ENCODE measurements around the gene VPS4A. TPM values are rescaled to one million over a fixed set of nuclear protein-coding genes. Genes with fewer than 3 reads are reported as not detected.
"Not testable (repeated sequence)": the region's sequence is repeated elsewhere in the genome, so short reads cannot be mapped to it uniquely, and the experiment has no call there.

The VPS4A gene
- total RNA-seq, 1 donor from 2014 or later = 24.5 TPM

DNA sequence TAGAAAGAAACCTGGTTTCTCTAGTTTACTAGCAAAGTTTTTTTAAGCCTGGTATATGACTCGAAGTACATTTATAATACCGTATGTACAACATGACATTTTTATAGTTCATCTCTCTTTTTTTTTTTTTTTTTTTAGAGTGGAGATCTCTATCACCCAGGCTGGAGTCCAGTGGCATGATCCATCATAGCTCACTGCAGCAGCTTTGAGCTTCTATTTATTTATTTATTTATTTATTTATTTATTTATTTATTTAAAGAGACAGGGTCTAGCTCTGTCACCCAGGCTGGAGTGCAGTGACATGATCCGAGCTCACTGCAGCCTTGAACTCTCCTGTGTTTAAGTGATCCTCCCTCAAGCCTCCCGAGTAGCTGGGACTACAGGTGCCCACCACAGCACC lies 25.9 kb upstream of the VPS4A start:
- intact Hi-C loops (cut with DNase I) = loop anchor here (5.0 kb wide), 1 partner anchor 133 kb away; no protein-coding TSS in a partner anchor
- ATAC-seq = no peak
- peaks cover 14% of the 10 kb centered on the region for H3K4me1 ChIP-seq
- H3K36me3 ChIP-seq = peaks cover 25% of the 10 kb centered on the region
- no peak overlapping the region for H3K27ac ChIP-seq
- TF ChIP-seq, protein P1, sequence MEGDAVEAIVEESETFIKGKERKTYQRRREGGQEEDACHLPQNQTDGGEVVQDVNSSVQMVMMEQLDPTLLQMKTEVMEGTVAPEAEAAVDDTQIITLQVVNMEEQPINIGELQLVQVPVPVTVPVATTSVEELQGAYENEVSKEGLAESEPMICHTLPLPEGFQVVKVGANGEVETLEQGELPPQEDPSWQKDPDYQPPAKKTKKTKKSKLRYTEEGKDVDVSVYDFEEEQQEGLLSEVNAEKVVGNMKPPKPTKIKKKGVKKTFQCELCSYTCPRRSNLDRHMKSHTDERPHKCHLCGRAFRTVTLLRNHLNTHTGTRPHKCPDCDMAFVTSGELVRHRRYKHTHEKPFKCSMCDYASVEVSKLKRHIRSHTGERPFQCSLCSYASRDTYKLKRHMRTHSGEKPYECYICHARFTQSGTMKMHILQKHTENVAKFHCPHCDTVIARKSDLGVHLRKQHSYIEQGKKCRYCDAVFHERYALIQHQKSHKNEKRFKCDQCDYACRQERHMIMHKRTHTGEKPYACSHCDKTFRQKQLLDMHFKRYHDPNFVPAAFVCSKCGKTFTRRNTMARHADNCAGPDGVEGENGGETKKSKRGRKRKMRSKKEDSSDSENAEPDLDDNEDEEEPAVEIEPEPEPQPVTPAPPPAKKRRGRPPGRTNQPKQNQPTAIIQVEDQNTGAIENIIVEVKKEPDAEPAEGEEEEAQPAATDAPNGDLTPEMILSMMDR (IDR thresholded peaks at IDR 0.05) = no peak
- no peaks in the 10 kb centered on the region for H3K27me3 ChIP-seq (ENCODE audit: low read depth)
- no peak overlapping the region for H3K4me3 ChIP-seq
- no peaks in the 10 kb centered on the region for H3K9me3 ChIP-seq
- no peak for DNase-seq

DNA sequence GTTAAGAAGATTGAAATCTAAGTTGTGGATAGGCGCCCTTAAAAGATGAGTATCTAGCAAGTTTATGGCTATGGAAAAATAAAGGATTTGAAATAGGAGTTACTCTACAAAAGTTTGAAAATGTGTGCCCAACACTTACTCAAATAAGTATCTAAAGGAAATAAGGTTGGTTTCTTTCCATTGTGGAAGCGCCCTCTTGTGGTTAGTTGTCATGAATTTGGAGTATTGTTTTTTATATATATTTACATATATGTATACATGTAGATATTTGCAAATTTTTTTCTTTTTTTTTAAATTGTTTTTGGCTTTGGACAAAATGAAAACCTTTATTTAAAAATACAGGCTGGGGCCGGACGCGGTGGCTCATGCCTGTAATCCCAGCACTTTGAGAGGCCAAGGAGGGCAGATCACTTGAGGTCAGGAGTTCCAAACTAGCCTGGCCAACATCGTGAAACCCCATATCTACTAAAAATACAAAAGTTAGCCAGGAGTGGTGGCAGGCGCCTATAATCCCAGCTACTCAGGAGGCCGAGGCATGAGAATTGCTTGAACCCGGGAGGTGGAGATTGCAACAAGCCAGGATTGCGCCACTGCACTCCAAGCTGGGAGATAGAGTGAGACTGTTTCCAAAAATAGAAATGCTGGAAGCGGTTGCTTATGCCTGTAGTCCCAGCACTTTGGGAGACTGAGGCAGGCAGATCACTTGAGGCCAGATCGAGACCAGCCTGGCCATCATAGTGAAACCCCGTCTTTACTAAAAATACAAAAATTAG lies 24.0 kb upstream of the VPS4A start:
- Histone ChIP-seq H3K27ac (peak overlapping the region; percentile 61), H3K4me1 (peaks cover 14% of the 10 kb centered on the region), H3K36me3 (peaks cover 30% of the 10 kb centered on the region), H3K9me3 (no peaks in the 10 kb centered on the region), H3K27me3 (ENCODE audit: low read depth) (no peaks in the 10 kb centered on the region), H3K4me3 (no peak overlapping the region)
- DNase-seq = peak; percentile 76
- peak; percentile 63 to 75 for ATAC-seq
- TF ChIP-seq, protein P1 (IDR thresholded peaks at IDR 0.05) = peak; percentile 59
- intact Hi-C loops (cut with DNase I) = loop anchor here (5.0 kb wide), 1 partner anchor 135 kb away; no protein-coding TSS in a partner anchor

DNA sequence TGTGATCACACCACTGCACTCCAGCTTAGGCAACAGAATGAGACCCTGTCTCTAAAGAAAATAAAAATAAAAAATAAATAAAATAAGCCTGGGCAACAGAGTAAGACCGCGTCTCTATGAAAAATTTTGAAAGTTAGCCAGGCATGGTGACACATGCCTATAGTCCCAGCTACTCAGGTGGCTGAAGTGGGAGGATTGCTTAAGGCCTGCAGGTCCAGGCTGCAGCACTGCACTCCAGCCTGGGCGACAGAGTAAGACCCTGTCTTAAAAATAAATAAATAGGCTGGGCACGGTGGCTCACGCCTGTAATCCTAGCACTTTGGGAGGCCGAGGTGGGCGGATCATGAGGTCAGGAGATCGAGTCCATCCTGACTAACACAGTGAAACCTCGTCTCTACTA lies 19.5 kb upstream of the VPS4A start:
- H3K4me3 ChIP-seq; H3K27me3 ChIP-seq (ENCODE audit: low read depth); DNase-seq; H3K9me3 ChIP-seq; H3K36me3 ChIP-seq; intact Hi-C loops (cut with DNase I); H3K27ac ChIP-seq: not testable (repeated sequence)
- H3K4me1 ChIP-seq = peaks cover 10% of the 10 kb centered on the region
- ATAC-seq = peak; percentile 74 to 83

DNA sequence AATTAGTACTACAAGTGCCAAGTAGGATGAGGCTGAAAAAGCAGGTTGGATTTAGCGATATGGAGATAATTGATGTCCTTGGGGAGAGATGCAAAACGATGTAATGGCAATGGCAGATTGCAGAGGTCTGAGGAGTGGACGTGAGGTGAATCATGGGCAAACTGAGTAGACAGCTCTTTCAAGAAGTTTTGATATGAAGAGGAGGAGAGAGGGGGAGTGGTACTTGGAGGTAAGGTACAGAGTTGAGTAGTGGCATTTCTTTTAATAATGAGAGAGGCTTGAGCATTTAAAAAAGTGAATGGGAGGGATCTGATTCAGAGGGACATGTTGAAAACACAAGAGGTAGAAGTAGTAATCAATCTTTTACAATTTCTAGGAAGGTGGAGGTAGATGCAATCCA lies 17.7 kb upstream of the VPS4A start:
- intact Hi-C loops (cut with DNase I) = no loop called here
- H3K27ac ChIP-seq = no peak overlapping the region
- no peak overlapping the region for H3K4me3 ChIP-seq
- TF ChIP-seq, protein P1 (IDR thresholded peaks at IDR 0.05) = no peak
- H3K27me3 ChIP-seq (ENCODE audit: low read depth) = no peaks in the 10 kb centered on the region
- H3K36me3 ChIP-seq = peaks cover 4% of the 10 kb centered on the region
- no peaks in the 10 kb centered on the region for H3K9me3 ChIP-seq
- H3K4me1 ChIP-seq = peaks cover 4% of the 10 kb centered on the region
- no peak for ATAC-seq
- no peak for DNase-seq

DNA sequence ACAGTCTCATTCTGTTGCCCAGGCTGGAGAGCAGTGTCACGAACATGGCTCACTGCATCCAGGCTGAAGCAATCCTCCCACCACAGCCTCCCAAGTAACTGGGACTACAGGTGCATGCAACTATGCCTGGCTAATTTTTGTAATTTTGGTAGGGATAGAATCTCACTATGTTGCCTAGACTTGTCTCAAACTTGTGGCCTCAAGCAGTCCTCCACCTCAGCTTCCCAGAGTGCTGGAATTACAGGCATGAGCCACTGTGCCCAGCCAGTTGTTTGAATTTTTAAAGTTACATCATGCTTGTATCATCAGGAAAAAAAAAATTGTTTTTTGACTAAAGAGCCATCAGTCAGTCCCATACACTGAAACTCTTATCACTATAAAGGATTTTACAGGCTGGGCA lies 17.1 kb upstream of the VPS4A start:
- Histone ChIP-seq H3K4me1 (peaks cover 8% of the 10 kb centered on the region), H3K27me3 (ENCODE audit: low read depth) (no peaks in the 10 kb centered on the region), H3K9me3 (no peaks in the 10 kb centered on the region), H3K36me3 (peaks cover 4% of the 10 kb centered on the region), H3K4me3 (no peak overlapping the region), H3K27ac (no peak overlapping the region)
- no peak for ATAC-seq
- DNase-seq = no peak
- TF ChIP-seq, protein P1 (IDR thresholded peaks at IDR 0.05) = no peak
- intact Hi-C loops (cut with DNase I) = no loop called here

DNA sequence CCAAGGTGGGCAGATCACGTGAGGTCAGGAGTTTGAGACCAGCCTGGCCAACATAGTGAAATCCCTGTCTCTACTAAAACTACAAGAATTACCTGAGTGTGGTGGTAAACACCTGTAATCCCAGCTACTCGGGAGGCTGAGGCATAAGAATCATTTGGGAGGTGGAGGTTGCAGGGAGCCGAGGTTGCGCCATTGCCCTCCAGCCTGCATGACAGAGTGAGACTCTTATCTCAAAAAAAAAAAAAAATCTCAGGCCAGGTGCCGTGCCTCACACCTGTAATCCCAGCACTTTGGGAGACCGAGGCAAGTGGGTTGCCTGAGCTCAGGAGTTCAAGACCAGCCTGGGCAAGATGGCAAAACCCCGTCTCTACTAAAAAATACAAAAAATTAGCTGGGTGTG lies 14.4 kb upstream of the VPS4A start:
- H3K36me3 ChIP-seq = peaks cover 26% of the 10 kb centered on the region
- H3K4me1 ChIP-seq; DNase-seq; H3K4me3 ChIP-seq; intact Hi-C loops (cut with DNase I); H3K27me3 ChIP-seq (ENCODE audit: low read depth); ATAC-seq; H3K9me3 ChIP-seq; H3K27ac ChIP-seq: not testable (repeated sequence)
